ENCODE data around the gene ZNG1A.
"Not testable (repeated sequence)": the region's sequence is repeated elsewhere in the genome, so short reads cannot be mapped to it uniquely, and the experiment has no call there.

The ZNG1A gene

DNA sequence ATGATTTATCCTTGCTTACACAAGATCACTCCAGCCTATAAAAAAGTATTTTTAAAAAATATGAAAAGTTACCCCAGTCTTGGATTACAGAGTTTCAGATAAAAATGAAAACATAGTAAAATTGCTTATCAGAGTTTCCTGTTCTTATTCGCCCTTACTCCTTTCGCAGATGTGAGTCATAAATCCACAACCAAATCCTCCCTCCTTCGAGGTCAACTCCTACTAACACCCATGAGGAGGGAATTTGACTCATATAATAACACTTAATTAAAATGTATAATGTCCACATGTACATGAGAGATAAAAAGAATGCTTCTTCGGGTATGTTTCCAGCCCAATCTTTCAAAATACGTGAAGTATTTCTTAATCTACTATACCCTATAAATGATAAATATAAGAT is 84.5 kb downstream of the ZNG1A start:
- H3K4me1 Mint-ChIP-seq, CTCF ChIA-PET, H3K36me3 Mint-ChIP-seq, H3K9me3 Mint-ChIP-seq, H3K4me3 Mint-ChIP-seq, DNase-seq, H3K27ac Mint-ChIP-seq: not testable (repeated sequence)
- H3K27me3 Mint-ChIP-seq: peaks cover 12% of the 10 kb centered on the region

DNA sequence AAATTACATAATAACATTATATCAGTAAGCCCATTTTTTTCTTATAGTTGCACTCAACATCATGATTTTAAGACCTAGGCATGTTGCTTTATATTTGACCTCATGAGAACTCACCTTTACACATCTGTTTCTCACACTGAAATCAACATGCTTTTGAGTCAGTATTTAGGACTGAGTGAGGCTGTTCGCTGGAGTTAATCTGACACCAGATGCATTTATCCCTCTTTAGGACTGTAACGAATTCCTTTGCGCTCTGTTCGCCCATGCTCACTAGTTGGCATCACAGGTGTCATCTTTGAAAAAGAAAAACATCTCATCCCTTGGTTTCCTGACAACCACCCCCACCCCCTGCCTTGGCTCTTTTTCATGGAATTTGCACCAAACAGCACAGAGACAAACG is 84.9 kb downstream of the ZNG1A start:
- H3K27me3 Mint-ChIP-seq: peaks cover 12% of the 10 kb centered on the region
- H3K4me3 Mint-ChIP-seq, H3K9me3 Mint-ChIP-seq, H3K36me3 Mint-ChIP-seq, H3K4me1 Mint-ChIP-seq, DNase-seq, H3K27ac Mint-ChIP-seq, CTCF ChIA-PET: not testable (repeated sequence)

- CTCF ChIA-PET, H3K27ac Mint-ChIP-seq, H3K4me3 Mint-ChIP-seq, H3K36me3 Mint-ChIP-seq, DNase-seq, H3K9me3 Mint-ChIP-seq: not testable (repeated sequence)
- Mint-ChIP-seq H3K4me1 (peaks cover 11% of the 10 kb centered on the region), H3K27me3 (peaks cover 12% of the 10 kb centered on the region)
Measured at GRCh38 chr9:90851-91250, 88.0 kb downstream of the ZNG1A start.

DNA sequence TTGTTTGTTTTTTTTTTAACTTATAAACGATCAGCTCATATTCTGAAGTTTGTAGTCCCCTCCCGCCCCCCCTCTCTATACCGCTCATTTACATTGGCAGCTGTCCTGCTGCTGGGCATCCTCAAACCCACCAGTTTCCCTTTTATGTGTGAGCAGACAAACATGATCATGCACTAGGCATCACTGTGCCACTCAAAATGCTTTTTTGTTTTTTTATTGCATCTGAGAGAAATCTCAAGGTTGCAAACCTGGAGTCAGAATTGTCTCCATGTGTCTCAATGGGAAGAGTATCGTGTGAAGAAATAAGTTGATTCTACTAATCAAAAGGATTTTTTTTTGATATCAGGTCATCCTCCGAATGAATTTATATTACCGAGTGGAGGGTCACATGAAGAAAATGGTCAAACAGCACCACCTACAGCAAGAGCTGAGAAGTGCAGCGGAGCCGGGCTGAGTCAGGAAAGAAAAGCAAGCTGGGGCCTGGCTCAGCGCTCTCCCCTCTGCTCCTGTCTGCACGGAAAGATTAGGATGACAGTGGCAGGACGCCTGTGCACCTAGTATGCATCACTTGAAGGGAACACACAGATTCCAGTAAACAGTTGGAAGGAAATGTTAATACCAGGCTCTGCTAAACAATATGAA is 90.3 kb downstream of the ZNG1A start:
- DNase-seq, CTCF ChIA-PET, H3K9me3 Mint-ChIP-seq, H3K4me3 Mint-ChIP-seq, H3K27me3 Mint-ChIP-seq, H3K27ac Mint-ChIP-seq, H3K4me1 Mint-ChIP-seq, H3K36me3 Mint-ChIP-seq: not testable (repeated sequence)

GRCh38 chr9:87860-88259 is 91.0 kb downstream of the ZNG1A start:
- H3K36me3 Mint-ChIP-seq, CTCF ChIA-PET, H3K9me3 Mint-ChIP-seq, H3K4me3 Mint-ChIP-seq, H3K4me1 Mint-ChIP-seq, H3K27ac Mint-ChIP-seq, H3K27me3 Mint-ChIP-seq, DNase-seq: not testable (repeated sequence)

GRCh38 chr9:87105-87504 is 91.8 kb downstream of the ZNG1A start:
- H3K4me3 Mint-ChIP-seq, H3K27ac Mint-ChIP-seq, H3K27me3 Mint-ChIP-seq, H3K4me1 Mint-ChIP-seq, H3K9me3 Mint-ChIP-seq, DNase-seq, CTCF ChIA-PET, H3K36me3 Mint-ChIP-seq: not testable (repeated sequence)

GRCh38 chr9:86697-87096 is 92.2 kb downstream of the ZNG1A start:
- H3K27me3 Mint-ChIP-seq, H3K9me3 Mint-ChIP-seq, H3K4me1 Mint-ChIP-seq, CTCF ChIA-PET, DNase-seq, H3K36me3 Mint-ChIP-seq, H3K4me3 Mint-ChIP-seq, H3K27ac Mint-ChIP-seq: not testable (repeated sequence)

GRCh38 chr9:82932-83689 is 95.7 kb downstream of the ZNG1A start:
- H3K4me1 Mint-ChIP-seq, DNase-seq, H3K4me3 Mint-ChIP-seq, H3K9me3 Mint-ChIP-seq, H3K36me3 Mint-ChIP-seq, CTCF ChIA-PET, H3K27ac Mint-ChIP-seq: not testable (repeated sequence)
- peaks cover 15% of the 10 kb centered on the region for H3K27me3 Mint-ChIP-seq

DNA sequence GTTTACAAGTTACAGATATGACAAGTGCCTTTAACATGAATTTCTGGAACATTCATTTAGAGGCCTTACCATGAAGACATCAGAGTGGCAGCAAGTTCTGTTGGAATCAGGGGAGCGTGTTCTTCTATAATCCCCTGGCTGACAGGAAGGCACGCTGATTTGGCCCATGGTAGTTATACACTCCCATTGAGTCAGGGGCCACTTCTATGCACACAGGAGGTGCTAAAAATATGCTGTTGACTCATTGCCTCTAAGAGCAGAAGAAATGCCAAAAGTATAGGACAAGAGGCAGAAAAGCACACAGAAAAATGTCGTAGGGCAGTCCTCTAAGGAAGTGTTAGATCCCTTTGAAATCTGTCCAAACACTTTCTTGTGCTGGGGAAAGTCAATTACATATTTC is 100.5 kb downstream of the ZNG1A start:
- H3K9me3 Mint-ChIP-seq, H3K27ac Mint-ChIP-seq, H3K4me1 Mint-ChIP-seq, DNase-seq, CTCF ChIA-PET, H3K36me3 Mint-ChIP-seq, H3K4me3 Mint-ChIP-seq: not testable (repeated sequence)
- H3K27me3 Mint-ChIP-seq: peaks cover 35% of the 10 kb centered on the region

DNA sequence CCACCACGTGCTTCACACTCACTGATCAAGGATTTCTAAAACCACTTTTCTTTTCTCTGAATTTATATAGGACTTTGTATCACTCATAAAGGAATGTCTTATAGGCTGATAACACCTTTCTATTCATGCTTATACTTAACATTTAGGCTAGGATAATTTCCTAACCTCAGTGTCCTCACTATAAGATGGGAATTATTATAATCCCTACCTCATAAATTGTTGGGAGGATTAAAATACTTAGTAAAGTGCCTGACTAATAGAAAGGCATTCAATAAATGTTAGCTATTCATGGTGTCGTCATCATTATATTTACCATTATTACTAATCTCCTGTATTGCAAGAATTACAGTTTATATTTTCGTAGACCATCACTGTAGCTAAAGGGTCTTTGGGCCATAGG is 102.5 kb downstream of the ZNG1A start:
- H3K4me1 Mint-ChIP-seq, CTCF ChIA-PET, H3K36me3 Mint-ChIP-seq, DNase-seq, H3K4me3 Mint-ChIP-seq, H3K9me3 Mint-ChIP-seq, H3K27ac Mint-ChIP-seq: not testable (repeated sequence)
- peaks cover 37% of the 10 kb centered on the region for H3K27me3 Mint-ChIP-seq

GRCh38 chr9:73900-74525 is 104.8 kb downstream of the ZNG1A start:
- H3K4me1 Mint-ChIP-seq, DNase-seq, CTCF ChIA-PET, H3K9me3 Mint-ChIP-seq, H3K27ac Mint-ChIP-seq, H3K36me3 Mint-ChIP-seq: not testable (repeated sequence)
- peaks cover 34% of the 10 kb centered on the region for H3K27me3 Mint-ChIP-seq
- H3K4me3 Mint-ChIP-seq: peak overlapping the region; percentile 66

DNA sequence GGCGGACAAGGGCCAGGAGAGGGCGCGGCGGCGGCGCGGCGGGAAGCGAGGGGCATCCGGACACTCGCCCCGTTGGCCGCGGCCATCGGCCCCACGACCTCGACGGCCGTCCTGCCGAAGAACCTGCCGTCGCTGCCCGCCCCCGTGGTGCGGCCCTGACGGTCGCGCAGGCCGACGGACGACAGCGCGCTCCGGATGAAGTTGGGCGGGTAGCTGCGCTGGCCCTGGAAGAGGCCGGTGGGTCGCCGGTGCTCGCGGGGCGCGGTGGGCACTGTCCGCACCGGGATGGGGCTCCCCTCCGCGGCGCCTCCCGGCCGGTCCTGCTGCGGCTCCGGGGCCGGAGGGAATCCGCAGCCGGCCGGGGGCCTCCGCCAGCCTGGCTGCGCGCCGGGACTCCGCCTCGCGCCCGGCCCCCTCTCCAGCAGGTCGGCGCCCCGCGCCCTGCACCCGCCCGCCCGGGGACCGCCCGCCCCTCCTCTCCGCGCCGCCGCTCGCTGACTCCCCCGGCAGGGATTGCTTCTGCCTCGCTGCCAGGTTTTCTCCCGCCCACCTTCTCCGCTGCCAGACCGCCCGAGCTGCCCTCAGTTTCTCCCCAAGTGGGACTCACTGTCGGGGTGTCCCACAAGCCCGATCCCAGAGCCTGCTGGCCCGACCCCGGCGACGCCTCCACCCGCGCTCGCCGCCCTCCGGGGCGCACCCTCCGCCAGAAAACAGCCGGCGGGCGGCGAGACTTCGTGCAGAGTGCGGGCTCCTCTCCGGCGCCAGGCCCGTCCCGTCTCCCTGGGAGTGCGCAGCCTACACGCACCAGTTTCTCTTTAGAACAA is 105.6 kb downstream of the ZNG1A start:
- H3K27ac Mint-ChIP-seq, CTCF ChIA-PET, H3K4me1 Mint-ChIP-seq, H3K36me3 Mint-ChIP-seq, H3K9me3 Mint-ChIP-seq: not testable (repeated sequence)
- peak; percentile 39 for DNase-seq
- H3K4me3 Mint-ChIP-seq: peak overlapping the region; percentile 66
- H3K27me3 Mint-ChIP-seq: peaks cover 34% of the 10 kb centered on the region

All from activated naive CD4-positive, alpha-beta T cell treated with anti-CD3 and anti-CD28 coated beads, Interleukin-2, amount 10 ng/mL, durations not matched to agents 7 days and 5 days (primary cell).